ENCODE results near the gene ATP2A2. TPM values are rescaled to one million over a fixed set of nuclear protein-coding genes. Genes with fewer than 3 reads are reported as not detected.
"Not testable (repeated sequence)": the region's sequence is repeated elsewhere in the genome, so short reads cannot be mapped to it uniquely, and the experiment has no call there.

The ATP2A2 gene
- total RNA-seq, 2 experiments from 2014 or later, result 126 to 131 TPM

GRCh38 chr12:110371408-110372055, 90.5 kb downstream of the ATP2A2 start:
- no peak for DNase-seq
- Mint-ChIP-seq H3K9me3 (no peaks in the 10 kb centered on the region), H3K4me1 (no peaks in the 10 kb centered on the region), H3K4me3 (no peak overlapping the region), H3K27ac (no peak overlapping the region), H3K27me3 (no peaks in the 10 kb centered on the region), H3K36me3 (ENCODE audit: low read depth) (peaks cover 31% of the 10 kb centered on the region)
- ChIA-PET POLR2A (interaction anchor here (0.6 kb wide), 1 partner anchor 15 kb away, joined by 4 read pairs; no protein-coding TSS in a partner anchor), CTCF (interaction anchor here (0.6 to 1.2 kb wide), 5 partner anchors 8 to 1296 kb away, joined by 3 read pairs; partner anchors contain the start of gene ARPC3)

- CTCF ChIA-PET, result interaction anchor here (0.6 to 1.2 kb wide), 2 partner anchors 57 to 78 kb away, joined by 3 read pairs; partner anchors contain the start of gene ARPC3
- Mint-ChIP-seq H3K9me3 (no peaks in the 10 kb centered on the region), H3K27me3 (no peaks in the 10 kb centered on the region), H3K4me3 (no peak overlapping the region), H3K27ac (no peak overlapping the region), H3K4me1 (no peaks in the 10 kb centered on the region), H3K36me3 (ENCODE audit: low read depth) (peaks cover 32% of the 10 kb centered on the region)
- DNase-seq, result no peak
- POLR2A ChIA-PET, result no interaction called here
Observed at GRCh38 chr12:110372056-110372425, 91.0 kb downstream of the ATP2A2 start.

- no peak overlapping the region for H3K4me3 Mint-ChIP-seq
- no peaks in the 10 kb centered on the region for H3K9me3 Mint-ChIP-seq
- H3K27ac Mint-ChIP-seq, result no peak overlapping the region
- H3K4me1 Mint-ChIP-seq, result no peaks in the 10 kb centered on the region
- CTCF ChIA-PET, result interaction anchor here (0.9 to 1.3 kb wide), 3 partner anchors 9 to 20 kb away, joined by 3 to 4 read pairs (median 3); no protein-coding TSS in a partner anchor
- POLR2A ChIA-PET, result no interaction called here
- DNase-seq, result no peak
- peaks cover 40% of the 10 kb centered on the region for H3K36me3 Mint-ChIP-seq (ENCODE audit: low read depth)
- H3K27me3 Mint-ChIP-seq, result no peaks in the 10 kb centered on the region
Observed at GRCh38 chr12:110373025-110373424, 92.0 kb downstream of the ATP2A2 start.

GRCh38 chr12:110373425-110373824, 92.4 kb downstream of the ATP2A2 start:
- H3K36me3 Mint-ChIP-seq (ENCODE audit: low read depth), result peaks cover 42% of the 10 kb centered on the region
- no peak for DNase-seq
- ChIA-PET POLR2A (no interaction called here), CTCF (interaction anchor here (0.9 to 1.3 kb wide), 3 partner anchors 10 to 21 kb away, joined by 3 to 4 read pairs (median 3); no protein-coding TSS in a partner anchor)
- H3K4me3 Mint-ChIP-seq, result no peak overlapping the region
- no peaks in the 10 kb centered on the region for H3K9me3 Mint-ChIP-seq
- no peaks in the 10 kb centered on the region for H3K4me1 Mint-ChIP-seq
- no peaks in the 10 kb centered on the region for H3K27me3 Mint-ChIP-seq
- H3K27ac Mint-ChIP-seq, result no peak overlapping the region

- no peak for DNase-seq
- Mint-ChIP-seq H3K36me3 (ENCODE audit: low read depth) (peaks cover 49% of the 10 kb centered on the region), H3K9me3 (no peaks in the 10 kb centered on the region), H3K27ac (no peak overlapping the region), H3K4me3 (no peak overlapping the region), H3K27me3 (no peaks in the 10 kb centered on the region), H3K4me1 (no peaks in the 10 kb centered on the region)
- POLR2A ChIA-PET, result no interaction called here
- CTCF ChIA-PET, result interaction anchor here (1.3 to 1.7 kb wide), 2 partner anchors 22 to 42 kb away, joined by 3 to 4 read pairs; no protein-coding TSS in a partner anchor
Observed at GRCh38 chr12:110373962-110374611, 93.0 kb downstream of the ATP2A2 start.

GRCh38 chr12:110378131-110378790, 97.2 kb downstream of the ATP2A2 start:
- H3K9me3 Mint-ChIP-seq, DNase-seq, H3K27ac Mint-ChIP-seq, H3K27me3 Mint-ChIP-seq, H3K4me3 Mint-ChIP-seq, POLR2A ChIA-PET, H3K4me1 Mint-ChIP-seq: not testable (repeated sequence)
- CTCF ChIA-PET, result interaction anchor here (0.8 kb wide), 1 partner anchor 23 kb away, joined by 8 read pairs; no protein-coding TSS in a partner anchor
- peaks cover 62% of the 10 kb centered on the region for H3K36me3 Mint-ChIP-seq (ENCODE audit: low read depth)

GRCh38 chr12:110379197-110379596, 98.2 kb downstream of the ATP2A2 start:
- no peak overlapping the region for H3K4me3 Mint-ChIP-seq
- H3K27ac Mint-ChIP-seq, result peak overlapping the region; percentile 20
- no peak for DNase-seq
- no peaks in the 10 kb centered on the region for H3K27me3 Mint-ChIP-seq
- CTCF ChIA-PET, result interaction anchor here (0.6 to 1.9 kb wide), 3 partner anchors 8 to 277 kb away, joined by 3 to 5 read pairs (median 3); no protein-coding TSS in a partner anchor
- H3K36me3 Mint-ChIP-seq (ENCODE audit: low read depth), result peaks cover 55% of the 10 kb centered on the region
- no peaks in the 10 kb centered on the region for H3K9me3 Mint-ChIP-seq
- POLR2A ChIA-PET, result no interaction called here
- H3K4me1 Mint-ChIP-seq, result peaks cover 4% of the 10 kb centered on the region

- H3K36me3 Mint-ChIP-seq (ENCODE audit: low read depth), result peaks cover 58% of the 10 kb centered on the region
- no peaks in the 10 kb centered on the region for H3K9me3 Mint-ChIP-seq
- ChIA-PET CTCF (interaction anchor here (0.9 to 1.9 kb wide), 2 partner anchors 9 to 19 kb away, joined by 3 to 5 read pairs; no protein-coding TSS in a partner anchor), POLR2A (no interaction called here)
- peaks cover 8% of the 10 kb centered on the region for H3K4me1 Mint-ChIP-seq
- H3K4me3 Mint-ChIP-seq, result no peak overlapping the region
- no peaks in the 10 kb centered on the region for H3K27me3 Mint-ChIP-seq
- DNase-seq, result no peak
- H3K27ac Mint-ChIP-seq, result no peak overlapping the region
Observed at GRCh38 chr12:110379631-110380030, 98.6 kb downstream of the ATP2A2 start.

- no peak overlapping the region for H3K4me3 Mint-ChIP-seq
- peaks cover 60% of the 10 kb centered on the region for H3K36me3 Mint-ChIP-seq (ENCODE audit: low read depth)
- DNase-seq, result no peak
- H3K27ac Mint-ChIP-seq, result no peak overlapping the region
- H3K9me3 Mint-ChIP-seq, result no peaks in the 10 kb centered on the region
- peaks cover 18% of the 10 kb centered on the region for H3K4me1 Mint-ChIP-seq
- ChIA-PET CTCF (no interaction called here), POLR2A (no interaction called here)
- no peaks in the 10 kb centered on the region for H3K27me3 Mint-ChIP-seq
Observed at GRCh38 chr12:110382683-110383082, 101.6 kb downstream of the ATP2A2 start.

Other genes with a start within 250 kb of the ATP2A2 start
- 10 to 100 TPM; 19.9 to 25.8 TPM for gene C12orf76, start 232.7 kb upstream of the ATP2A2 start, total RNA-seq
- 1 to 10 TPM; 2.5 to 2.9 TPM for gene IFT81, start 156.9 kb upstream of the ATP2A2 start, total RNA-seq
- gene ANAPC7, start 122.5 kb downstream of the ATP2A2 start, total RNA-seq, result 10 to 100 TPM; 61.8 to 67.7 TPM
- gene ARPC3, start 169.1 kb downstream of the ATP2A2 start, total RNA-seq, result 100 to 1,000 TPM; 390 to 425 TPM
- 10 to 100 TPM; 19.0 to 21.2 TPM for gene GPN3, start 187.0 kb downstream of the ATP2A2 start, total RNA-seq
- gene FAM216A, start 187.6 kb downstream of the ATP2A2 start, total RNA-seq, result 10 to 100 TPM; 14.6 to 17.5 TPM
- gene VPS29, start 220.9 kb downstream of the ATP2A2 start, total RNA-seq, result 100 to 1,000 TPM; 132 to 145 TPM
- gene RAD9B, start 221.1 kb downstream of the ATP2A2 start, total RNA-seq, result under 1 TPM; 0.87 to 0.99 TPM

Measured in activated CD4-positive, alpha-beta T cell treated with anti-CD3 and anti-CD28 coated beads, Interleukin-2, amount 10 ng/mL, durations not matched to agents 7 days and 5 days (primary cell).